Measurements from ENCODE around the gene KCNQ1. TPM values are rescaled to one million over a fixed set of nuclear protein-coding genes. Genes with fewer than 3 reads are reported as not detected.

Gene KCNQ1
- total and polyA plus RNA-seq, 2 donors (not counting 1 experiment from before 2014, with no cell fraction given), result 21.5 to 28.8 TPM

GRCh38 chr11:2518111-2518982 is 73.5 kb downstream of the KCNQ1 start:
- no peaks in the 10 kb centered on the region for H3K27me3 Mint-ChIP-seq
- H3K9ac ChIP-seq (ENCODE audit: low read length), result no peak overlapping the region
- H3K27ac ChIP-seq (ENCODE audit: low read length in 2 of 2), result no peak overlapping the region
- H3K4me3 ChIP-seq (ENCODE audit: control extremely low read depth in 1 of 5, extremely low read depth in 1 of 5, insufficient read depth in 1 of 5, low read depth in 2 of 5, low read length in 4 of 5), result no peak overlapping the region
- H3K27ac Mint-ChIP-seq, result no peak overlapping the region
- no peak overlapping the region for H3K4me2 ChIP-seq (replicated peaks; ENCODE audit: low read depth, low read length, poor library complexity, severe bottlenecking)
- H3K9me3 ChIP-seq (ENCODE audit: control extremely low read depth in 1 of 3, control insufficient read depth in 2 of 3, insufficient read depth in 1 of 3, low read length in 2 of 3), result no peaks in the 10 kb centered on the region
- no peak overlapping the region for H2AFZ ChIP-seq (ENCODE audit: insufficient read depth, low read depth, low read length, poor library complexity, severe bottlenecking)
- TF ChIP-seq EZH2 (IDR thresholded peaks at IDR 0.05; ENCODE audit: borderline replicate concordance, insufficient read depth, low read depth, low read length, poor library complexity, severe bottlenecking), result no peak
- TF ChIP-seq, protein P1, sequence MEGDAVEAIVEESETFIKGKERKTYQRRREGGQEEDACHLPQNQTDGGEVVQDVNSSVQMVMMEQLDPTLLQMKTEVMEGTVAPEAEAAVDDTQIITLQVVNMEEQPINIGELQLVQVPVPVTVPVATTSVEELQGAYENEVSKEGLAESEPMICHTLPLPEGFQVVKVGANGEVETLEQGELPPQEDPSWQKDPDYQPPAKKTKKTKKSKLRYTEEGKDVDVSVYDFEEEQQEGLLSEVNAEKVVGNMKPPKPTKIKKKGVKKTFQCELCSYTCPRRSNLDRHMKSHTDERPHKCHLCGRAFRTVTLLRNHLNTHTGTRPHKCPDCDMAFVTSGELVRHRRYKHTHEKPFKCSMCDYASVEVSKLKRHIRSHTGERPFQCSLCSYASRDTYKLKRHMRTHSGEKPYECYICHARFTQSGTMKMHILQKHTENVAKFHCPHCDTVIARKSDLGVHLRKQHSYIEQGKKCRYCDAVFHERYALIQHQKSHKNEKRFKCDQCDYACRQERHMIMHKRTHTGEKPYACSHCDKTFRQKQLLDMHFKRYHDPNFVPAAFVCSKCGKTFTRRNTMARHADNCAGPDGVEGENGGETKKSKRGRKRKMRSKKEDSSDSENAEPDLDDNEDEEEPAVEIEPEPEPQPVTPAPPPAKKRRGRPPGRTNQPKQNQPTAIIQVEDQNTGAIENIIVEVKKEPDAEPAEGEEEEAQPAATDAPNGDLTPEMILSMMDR (IDR thresholded peaks at IDR 0.05), result no peak
- CTCF ChIA-PET, result interaction anchor here (0.9 to 2.4 kb wide), 2 partner anchors 12 to 14 kb away, joined by 3 to 11 read pairs; no protein-coding TSS in a partner anchor
- DNase-seq (no peak), ATAC-seq (ENCODE audit: low read depth) (no peak)
- no peaks in the 10 kb centered on the region for H3K9me3 Mint-ChIP-seq (ENCODE audit: insufficient read depth)
- POLR2A ChIA-PET, result no interaction called here
- intact Hi-C loops (cut with micrococcal nuclease), result no loop called here
- H3K4me3 Mint-ChIP-seq, result no peak overlapping the region
- no peaks in the 10 kb centered on the region for H3K27me3 ChIP-seq (replicated peaks in 1 of 4; ENCODE audit: control extremely low read depth in 1 of 4, control insufficient read depth in 3 of 4, insufficient read depth in 4 of 4, low read length in 3 of 4)
- no peaks in the 10 kb centered on the region for H3K79me2 ChIP-seq (ENCODE audit: control insufficient read depth, insufficient read depth, low read length)
- no peaks in the 10 kb centered on the region for H3K4me1 ChIP-seq (ENCODE audit: control insufficient read depth in 2 of 2, insufficient read depth in 2 of 2, low read length in 2 of 2)
- WGBS (ENCODE audit: insufficient coverage), result 95% methylated on average over 23 of the region's 24 CpGs
- H3K4me1 Mint-ChIP-seq, result peaks cover 3% of the 10 kb centered on the region
- no peaks in the 10 kb centered on the region for H3K36me3 ChIP-seq (replicated peaks in 1 of 2; ENCODE audit: control extremely low read depth in 1 of 2, control insufficient read depth in 1 of 2, extremely low read depth in 1 of 2, insufficient read depth in 2 of 2, low read length in 1 of 2)
- peaks cover 42% of the 10 kb centered on the region for H4K20me1 ChIP-seq (ENCODE audit: control insufficient read depth, insufficient read depth, low read length, poor library complexity, severe bottlenecking)

DNA sequence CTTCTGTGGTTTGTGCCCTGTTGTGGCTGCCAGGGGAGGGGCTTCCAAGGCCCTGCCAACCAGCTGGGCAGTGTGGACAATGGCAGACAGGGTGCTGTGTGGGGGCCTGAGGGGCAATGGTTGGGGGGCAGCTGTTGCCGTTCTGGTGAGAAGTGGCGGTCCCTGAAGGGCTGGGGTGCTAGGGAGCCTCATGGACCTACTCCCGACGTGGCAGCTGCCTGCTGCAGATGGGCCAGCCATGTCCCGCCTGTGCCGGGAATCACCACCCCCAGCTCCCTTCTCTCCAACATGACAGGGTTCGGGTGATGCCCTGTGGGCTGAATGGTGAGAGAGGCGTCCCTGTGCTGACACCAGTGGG is 74.2 kb downstream of the KCNQ1 start:
- TF ChIP-seq EZH2 (IDR thresholded peaks at IDR 0.05; ENCODE audit: borderline replicate concordance, insufficient read depth, low read depth, low read length, poor library complexity, severe bottlenecking), result no peak
- TF ChIP-seq, protein P1 (IDR thresholded peaks at IDR 0.05), result no peak
- H3K4me1 ChIP-seq (ENCODE audit: control insufficient read depth in 2 of 2, insufficient read depth in 2 of 2, low read length in 2 of 2), result no peaks in the 10 kb centered on the region
- Mint-ChIP-seq H3K9me3 (ENCODE audit: insufficient read depth) (no peaks in the 10 kb centered on the region), H3K27ac (no peak overlapping the region), H3K4me3 (no peak overlapping the region), H3K4me1 (peaks cover 5% of the 10 kb centered on the region), H3K27me3 (no peaks in the 10 kb centered on the region)
- H3K27ac ChIP-seq (ENCODE audit: low read length in 2 of 2), result no peak overlapping the region
- no peaks in the 10 kb centered on the region for H3K27me3 ChIP-seq (replicated peaks in 1 of 4; ENCODE audit: control extremely low read depth in 1 of 4, control insufficient read depth in 3 of 4, insufficient read depth in 4 of 4, low read length in 3 of 4)
- DNase-seq, result no peak
- H3K4me2 ChIP-seq (replicated peaks; ENCODE audit: low read depth, low read length, poor library complexity, severe bottlenecking), result no peak overlapping the region
- no peaks in the 10 kb centered on the region for H3K79me2 ChIP-seq (ENCODE audit: control insufficient read depth, insufficient read depth, low read length)
- H3K9me3 ChIP-seq (ENCODE audit: control extremely low read depth in 1 of 3, control insufficient read depth in 2 of 3, insufficient read depth in 1 of 3, low read length in 2 of 3), result no peaks in the 10 kb centered on the region
- intact Hi-C loops (cut with micrococcal nuclease), result no loop called here
- no peak overlapping the region for H3K9ac ChIP-seq (ENCODE audit: low read length)
- 90% methylated on average over 3 of the region's 8 CpGs for WGBS (ENCODE audit: insufficient coverage)
- POLR2A ChIA-PET, result no interaction called here
- H3K4me3 ChIP-seq (ENCODE audit: control extremely low read depth in 1 of 5, extremely low read depth in 1 of 5, insufficient read depth in 1 of 5, low read depth in 2 of 5, low read length in 4 of 5), result no peak overlapping the region
- CTCF ChIA-PET, result interaction anchor here (0.9 to 2.4 kb wide), 2 partner anchors 11 to 13 kb away, joined by 3 to 11 read pairs; no protein-coding TSS in a partner anchor
- no peak for ATAC-seq (ENCODE audit: low read depth)
- peaks cover 37% of the 10 kb centered on the region for H4K20me1 ChIP-seq (ENCODE audit: control insufficient read depth, insufficient read depth, low read length, poor library complexity, severe bottlenecking)
- no peak overlapping the region for H2AFZ ChIP-seq (ENCODE audit: insufficient read depth, low read depth, low read length, poor library complexity, severe bottlenecking)
- H3K36me3 ChIP-seq (replicated peaks in 1 of 2; ENCODE audit: control extremely low read depth in 1 of 2, control insufficient read depth in 1 of 2, extremely low read depth in 1 of 2, insufficient read depth in 2 of 2, low read length in 1 of 2), result no peaks in the 10 kb centered on the region

Data from B cell (primary cell).